ENCODE measurements around the gene RAP2C.
A peak's percentile ranks its signal among the peaks of the same experiment; 100 is the strongest.

Gene RAP2C

GRCh38 chrX:132218100-132218812 is 991 bp downstream of the RAP2C start (continued):
- no peak for TF ChIP-seq ZNF133 (tag by site-specific recombination; IDR thresholded peaks at IDR 0.05)
- TF ChIP-seq ZNF394 (tag by site-specific recombination; IDR thresholded peaks at IDR 0.05; ENCODE audit: borderline replicate concordance): no peak
- no peak for TF ChIP-seq ZNF280C (tag by site-specific recombination; IDR thresholded peaks at IDR 0.05)
- 0 out of 2 replicates have a peak, but pooled peaks have one; percentile 46 for TF ChIP-seq ZNF561 (tag by site-specific recombination; IDR thresholded peaks at IDR 0.05; ENCODE audit: borderline replicate concordance)
- TF ChIP-seq, protein P1, sequence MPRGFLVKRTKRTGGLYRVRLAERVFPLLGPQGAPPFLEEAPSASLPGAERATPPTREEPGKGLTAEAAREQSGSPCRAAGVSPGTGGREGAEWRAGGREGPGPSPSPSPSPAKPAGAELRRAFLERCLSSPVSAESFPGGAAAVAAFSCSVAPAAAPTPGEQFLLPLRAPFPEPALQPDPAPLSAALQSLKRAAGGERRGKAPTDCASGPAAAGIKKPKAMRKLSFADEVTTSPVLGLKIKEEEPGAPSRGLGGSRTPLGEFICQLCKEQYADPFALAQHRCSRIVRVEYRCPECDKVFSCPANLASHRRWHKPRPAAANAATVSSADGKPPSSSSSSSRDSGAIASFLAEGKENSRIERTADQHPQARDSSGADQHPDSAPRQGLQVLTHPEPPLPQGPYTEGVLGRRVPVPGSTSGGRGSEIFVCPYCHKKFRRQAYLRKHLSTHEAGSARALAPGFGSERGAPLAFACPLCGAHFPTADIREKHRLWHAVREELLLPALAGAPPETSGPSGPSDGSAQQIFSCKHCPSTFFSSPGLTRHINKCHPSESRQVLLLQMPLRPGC (tag by site-specific recombination; IDR thresholded peaks at IDR 0.05): no peak
- no peak for TF ChIP-seq MEIS1 (CRISPR knock-in tag; IDR thresholded peaks at IDR 0.05; ENCODE audit: borderline replicate concordance)
- TF ChIP-seq ZNF404 (tag by site-specific recombination; IDR thresholded peaks at IDR 0.05): no peak
- TF ChIP-seq ZNF221 (tag by site-specific recombination; IDR thresholded peaks at IDR 0.05; ENCODE audit: borderline replicate concordance): no peak
- no peak for TF ChIP-seq ZNF548 (tag by site-specific recombination; IDR thresholded peaks at IDR 0.05)
- TF ChIP-seq ZNF639 (tag by site-specific recombination; IDR thresholded peaks at IDR 0.05): no peak
- TF ChIP-seq KLF8 (tag by site-specific recombination; IDR thresholded peaks at IDR 0.05): peak; percentile 31
- 0 out of 2 replicates have a peak, but pooled peaks have one; percentile 26 for TF ChIP-seq ZNF629 (tag by site-specific recombination; IDR thresholded peaks at IDR 0.05)
- no peak for TF ChIP-seq ZNF155 (tag by site-specific recombination; IDR thresholded peaks at IDR 0.05)
- TF ChIP-seq ZNF701 (tag by site-specific recombination; IDR thresholded peaks at IDR 0.05): no peak
- peak; percentile 76 for TF ChIP-seq ZNF600 (tag by site-specific recombination; IDR thresholded peaks at IDR 0.05)
- TF ChIP-seq, protein P2, sequence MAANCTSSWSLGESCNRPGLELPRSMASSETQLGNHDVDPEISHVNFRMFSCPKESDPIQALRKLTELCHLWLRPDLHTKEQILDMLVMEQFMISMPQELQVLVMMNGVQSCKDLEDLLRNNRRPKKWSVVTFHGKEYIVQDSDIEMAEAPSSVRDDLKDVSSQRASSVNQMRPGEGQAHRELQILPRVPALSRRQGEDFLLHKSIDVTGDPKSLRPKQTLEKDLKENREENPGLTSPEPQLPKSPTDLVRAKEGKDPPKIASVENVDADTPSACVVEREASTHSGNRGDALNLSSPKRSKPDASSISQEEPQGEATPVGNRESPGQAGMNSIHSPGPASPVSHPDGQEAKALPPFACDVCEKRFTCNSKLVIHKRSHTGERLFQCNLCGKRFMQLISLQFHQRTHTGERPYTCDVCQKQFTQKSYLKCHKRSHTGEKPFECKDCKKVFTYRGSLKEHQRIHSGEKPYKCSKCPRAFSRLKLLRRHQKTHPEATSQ (tag by site-specific recombination; IDR thresholded peaks at IDR 0.05): peak; percentile 89
- no peak for TF ChIP-seq ZNF518A (tag by site-specific recombination; conservative IDR thresholded peaks at IDR 0.05; ENCODE audit: low read depth)
- TF ChIP-seq ZXDB (tag by site-specific recombination; IDR thresholded peaks at IDR 0.05): peak; percentile 26; the same call in 1 of the 2 replicates
- TF ChIP-seq ZNF626 (tag by site-specific recombination; IDR thresholded peaks at IDR 0.05): no peak
- TF ChIP-seq ZNF530 (tag by site-specific recombination; IDR thresholded peaks at IDR 0.05; ENCODE audit: low read depth): no peak
- TF ChIP-seq ZNF664 (tag by site-specific recombination; IDR thresholded peaks at IDR 0.05): no peak
- peak; percentile 54; the same call in 1 of the 2 replicates for TF ChIP-seq SP3 (tag by site-specific recombination; IDR thresholded peaks at IDR 0.05)
- peak; percentile 34; the same call in 1 of the 2 replicates for TF ChIP-seq ZFP37 (tag by site-specific recombination; IDR thresholded peaks at IDR 0.05)
- 0 out of 2 replicates have a peak, but pooled peaks have one; percentile 45 for TF ChIP-seq IKZF3 (tag by site-specific recombination; IDR thresholded peaks at IDR 0.05)
- TF ChIP-seq ZBTB6 (tag by site-specific recombination; IDR thresholded peaks at IDR 0.05): peak; percentile 100
- TF ChIP-seq ZNF660 (tag by site-specific recombination; IDR thresholded peaks at IDR 0.05): peak; percentile 81

Data from HEK293 (cell line).